ENCODE measurements around the gene GLO1. TPM values are rescaled to one million over a fixed set of nuclear protein-coding genes. Genes with fewer than 3 reads are reported as not detected.

GLO1 gene
- total and polyA plus RNA-seq, 4 donors = 50.5 to 108 (median 72.5) TPM

DNA sequence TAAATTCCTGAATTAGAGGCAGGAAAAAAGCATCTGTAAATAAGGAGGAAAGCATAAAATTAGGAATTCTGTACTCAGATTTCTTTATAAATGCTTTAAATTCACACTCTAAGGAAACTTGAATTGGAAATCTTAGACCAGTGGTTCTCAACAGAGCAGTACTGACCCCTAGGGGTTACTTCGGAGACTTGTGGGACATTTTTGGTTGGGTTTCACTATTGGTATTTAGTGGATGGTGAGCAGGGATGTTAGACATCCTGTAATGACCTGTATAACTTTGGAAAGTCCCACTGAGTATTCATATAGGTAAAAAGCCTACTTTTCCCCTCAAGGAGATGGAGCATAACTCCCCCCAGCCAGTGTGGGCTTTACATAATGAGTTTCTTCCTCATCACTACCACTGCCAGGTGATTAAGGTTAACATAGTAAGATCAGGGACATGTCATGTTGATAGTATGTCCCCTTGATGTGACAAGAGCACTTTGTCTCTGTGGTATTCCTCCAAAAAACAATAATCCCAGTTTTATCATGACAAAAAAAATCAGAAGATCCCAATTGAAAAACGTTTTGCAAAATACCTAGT, 31.0 kb downstream of the GLO1 start:
- TF ChIP-seq HNF4A (conservative IDR thresholded peaks at IDR 0.05) = peak in 1 of 2 donors; percentile 16
- TF ChIP-seq, protein P1, sequence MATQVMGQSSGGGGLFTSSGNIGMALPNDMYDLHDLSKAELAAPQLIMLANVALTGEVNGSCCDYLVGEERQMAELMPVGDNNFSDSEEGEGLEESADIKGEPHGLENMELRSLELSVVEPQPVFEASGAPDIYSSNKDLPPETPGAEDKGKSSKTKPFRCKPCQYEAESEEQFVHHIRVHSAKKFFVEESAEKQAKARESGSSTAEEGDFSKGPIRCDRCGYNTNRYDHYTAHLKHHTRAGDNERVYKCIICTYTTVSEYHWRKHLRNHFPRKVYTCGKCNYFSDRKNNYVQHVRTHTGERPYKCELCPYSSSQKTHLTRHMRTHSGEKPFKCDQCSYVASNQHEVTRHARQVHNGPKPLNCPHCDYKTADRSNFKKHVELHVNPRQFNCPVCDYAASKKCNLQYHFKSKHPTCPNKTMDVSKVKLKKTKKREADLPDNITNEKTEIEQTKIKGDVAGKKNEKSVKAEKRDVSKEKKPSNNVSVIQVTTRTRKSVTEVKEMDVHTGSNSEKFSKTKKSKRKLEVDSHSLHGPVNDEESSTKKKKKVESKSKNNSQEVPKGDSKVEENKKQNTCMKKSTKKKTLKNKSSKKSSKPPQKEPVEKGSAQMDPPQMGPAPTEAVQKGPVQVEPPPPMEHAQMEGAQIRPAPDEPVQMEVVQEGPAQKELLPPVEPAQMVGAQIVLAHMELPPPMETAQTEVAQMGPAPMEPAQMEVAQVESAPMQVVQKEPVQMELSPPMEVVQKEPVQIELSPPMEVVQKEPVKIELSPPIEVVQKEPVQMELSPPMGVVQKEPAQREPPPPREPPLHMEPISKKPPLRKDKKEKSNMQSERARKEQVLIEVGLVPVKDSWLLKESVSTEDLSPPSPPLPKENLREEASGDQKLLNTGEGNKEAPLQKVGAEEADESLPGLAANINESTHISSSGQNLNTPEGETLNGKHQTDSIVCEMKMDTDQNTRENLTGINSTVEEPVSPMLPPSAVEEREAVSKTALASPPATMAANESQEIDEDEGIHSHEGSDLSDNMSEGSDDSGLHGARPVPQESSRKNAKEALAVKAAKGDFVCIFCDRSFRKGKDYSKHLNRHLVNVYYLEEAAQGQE (IDR thresholded peaks at IDR 0.05) = no peak
- TF ChIP-seq RXRA (IDR thresholded peaks at IDR 0.05) = no peak
- no peak for TF ChIP-seq GABPA (IDR thresholded peaks at IDR 0.05 in 1 of 2, conservative IDR thresholded peaks at IDR 0.05 in 1 of 2)
- TF ChIP-seq, protein P2, sequence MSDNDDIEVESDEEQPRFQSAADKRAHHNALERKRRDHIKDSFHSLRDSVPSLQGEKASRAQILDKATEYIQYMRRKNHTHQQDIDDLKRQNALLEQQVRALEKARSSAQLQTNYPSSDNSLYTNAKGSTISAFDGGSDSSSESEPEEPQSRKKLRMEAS (IDR thresholded peaks at IDR 0.05) = no peak
- TF ChIP-seq NR2F2 (IDR thresholded peaks at IDR 0.05) = no peak
- TF ChIP-seq FOXA2 (IDR thresholded peaks at IDR 0.05) = no peak
- peak; percentile 82 to 87 for TF ChIP-seq RAD21 (IDR thresholded peaks at IDR 0.05)
- no peak for TF ChIP-seq SP1 (IDR thresholded peaks at IDR 0.05)
- TF ChIP-seq EGR1 (IDR thresholded peaks at IDR 0.05; ENCODE audit: low read depth in 2 of 2) = no peak
- TF ChIP-seq, protein P3, sequence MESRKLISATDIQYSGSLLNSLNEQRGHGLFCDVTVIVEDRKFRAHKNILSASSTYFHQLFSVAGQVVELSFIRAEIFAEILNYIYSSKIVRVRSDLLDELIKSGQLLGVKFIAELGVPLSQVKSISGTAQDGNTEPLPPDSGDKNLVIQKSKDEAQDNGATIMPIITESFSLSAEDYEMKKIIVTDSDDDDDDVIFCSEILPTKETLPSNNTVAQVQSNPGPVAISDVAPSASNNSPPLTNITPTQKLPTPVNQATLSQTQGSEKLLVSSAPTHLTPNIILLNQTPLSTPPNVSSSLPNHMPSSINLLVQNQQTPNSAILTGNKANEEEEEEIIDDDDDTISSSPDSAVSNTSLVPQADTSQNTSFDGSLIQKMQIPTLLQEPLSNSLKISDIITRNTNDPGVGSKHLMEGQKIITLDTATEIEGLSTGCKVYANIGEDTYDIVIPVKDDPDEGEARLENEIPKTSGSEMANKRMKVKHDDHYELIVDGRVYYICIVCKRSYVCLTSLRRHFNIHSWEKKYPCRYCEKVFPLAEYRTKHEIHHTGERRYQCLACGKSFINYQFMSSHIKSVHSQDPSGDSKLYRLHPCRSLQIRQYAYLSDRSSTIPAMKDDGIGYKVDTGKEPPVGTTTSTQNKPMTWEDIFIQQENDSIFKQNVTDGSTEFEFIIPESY (IDR thresholded peaks at IDR 0.05) = no peak
- TF ChIP-seq, protein P4, sequence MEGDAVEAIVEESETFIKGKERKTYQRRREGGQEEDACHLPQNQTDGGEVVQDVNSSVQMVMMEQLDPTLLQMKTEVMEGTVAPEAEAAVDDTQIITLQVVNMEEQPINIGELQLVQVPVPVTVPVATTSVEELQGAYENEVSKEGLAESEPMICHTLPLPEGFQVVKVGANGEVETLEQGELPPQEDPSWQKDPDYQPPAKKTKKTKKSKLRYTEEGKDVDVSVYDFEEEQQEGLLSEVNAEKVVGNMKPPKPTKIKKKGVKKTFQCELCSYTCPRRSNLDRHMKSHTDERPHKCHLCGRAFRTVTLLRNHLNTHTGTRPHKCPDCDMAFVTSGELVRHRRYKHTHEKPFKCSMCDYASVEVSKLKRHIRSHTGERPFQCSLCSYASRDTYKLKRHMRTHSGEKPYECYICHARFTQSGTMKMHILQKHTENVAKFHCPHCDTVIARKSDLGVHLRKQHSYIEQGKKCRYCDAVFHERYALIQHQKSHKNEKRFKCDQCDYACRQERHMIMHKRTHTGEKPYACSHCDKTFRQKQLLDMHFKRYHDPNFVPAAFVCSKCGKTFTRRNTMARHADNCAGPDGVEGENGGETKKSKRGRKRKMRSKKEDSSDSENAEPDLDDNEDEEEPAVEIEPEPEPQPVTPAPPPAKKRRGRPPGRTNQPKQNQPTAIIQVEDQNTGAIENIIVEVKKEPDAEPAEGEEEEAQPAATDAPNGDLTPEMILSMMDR (IDR thresholded peaks at IDR 0.05; ENCODE audit: low read depth, low read length, missing input control) = peak; percentile 57
- TF ChIP-seq JUND (IDR thresholded peaks at IDR 0.05) = no peak
- TF ChIP-seq HNF4G (IDR thresholded peaks at IDR 0.05) = no peak
- TF ChIP-seq, protein P5, sequence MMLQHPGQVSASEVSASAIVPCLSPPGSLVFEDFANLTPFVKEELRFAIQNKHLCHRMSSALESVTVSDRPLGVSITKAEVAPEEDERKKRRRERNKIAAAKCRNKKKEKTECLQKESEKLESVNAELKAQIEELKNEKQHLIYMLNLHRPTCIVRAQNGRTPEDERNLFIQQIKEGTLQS (IDR thresholded peaks at IDR 0.05) = no peak
- TF ChIP-seq FOXA1 (IDR thresholded peaks at IDR 0.05) = no peak
- no peak for TF ChIP-seq YY1 (IDR thresholded peaks at IDR 0.05)
- no peak for TF ChIP-seq TAF1 (conservative IDR thresholded peaks at IDR 0.05)
- Histone ChIP-seq H3K27ac (ENCODE audit: low read depth in 1 of 2, low read length in 2 of 2) (no peak overlapping the region), H3K36me3 (ENCODE audit: control insufficient read depth in 4 of 4, insufficient read depth in 3 of 4, low read depth in 1 of 4, low read length in 3 of 4) (peaks cover 0 to 12% (median 3%) of the 10 kb centered on the region in 4 donors), H3K4me1 (ENCODE audit: control insufficient read depth in 4 of 4, insufficient read depth in 4 of 4, low read length in 3 of 4) (no peaks in the 10 kb centered on the region), H3K9ac (ENCODE audit: low read depth in 1 of 2, low read length in 2 of 2) (no peak overlapping the region), H3K4me3 (ENCODE audit: low read depth in 1 of 3, low read length in 3 of 3) (no peak overlapping the region), H3K27me3 (ENCODE audit: control insufficient read depth in 4 of 4, insufficient read depth in 4 of 4, low read length in 3 of 4) (no peaks in the 10 kb centered on the region), H3K9me3 (ENCODE audit: control insufficient read depth in 4 of 4, low read length in 3 of 4) (no peaks in the 10 kb centered on the region)
- 10% methylated on average over 2 of the region's 2 CpGs for WGBS
- no peak for DNase-seq (ENCODE audit: low spot score)
